Glutamatergic neuron (in vitro differentiated cells): Measurements from ENCODE around the gene CD151. TPM values are rescaled to one million over a fixed set of nuclear protein-coding genes. Genes with fewer than 3 reads are reported as not detected.
A peak's percentile ranks its signal among the peaks of the same experiment; 100 is the strongest.

Source experiments
- DNase-seq: peaks from one replicate; pipeline ENCODE4 v3.0.0; 2022
- H3K27ac Mint-ChIP-seq: one replicate; pipeline ENCODE4 v1.8.0; 2020; ENCODE audit warnings: mild to moderate bottlenecking, mixed read lengths, inconsistent platforms; ENCODE audit not compliant: unreplicated experiment
- H3K27me3 Mint-ChIP-seq: one replicate; pipeline ENCODE4 v1.8.0; 2020; ENCODE audit warnings: mild to moderate bottlenecking, moderate library complexity, mixed read lengths, inconsistent platforms; ENCODE audit not compliant: unreplicated experiment
- H3K36me3 Mint-ChIP-seq: one replicate; pipeline ENCODE4 v1.8.0; 2020; ENCODE audit warnings: mild to moderate bottlenecking, mixed read lengths, inconsistent platforms; ENCODE audit not compliant: unreplicated experiment
- H3K4me1 Mint-ChIP-seq: one replicate; pipeline ENCODE4 v1.8.0; 2020; ENCODE audit warnings: mild to moderate bottlenecking, low read depth, mixed read lengths, inconsistent platforms; ENCODE audit not compliant: unreplicated experiment
- H3K4me3 Mint-ChIP-seq: one replicate; pipeline ENCODE4 v1.8.0; 2020; ENCODE audit warnings: mild to moderate bottlenecking, mixed read lengths, inconsistent platforms; ENCODE audit not compliant: unreplicated experiment
- H3K9me3 Mint-ChIP-seq: one replicate; pipeline ENCODE4 v1.8.0; 2020; ENCODE audit warnings: mild to moderate bottlenecking, moderate library complexity, mixed read lengths, inconsistent platforms; ENCODE audit not compliant: unreplicated experiment
- CTCF ChIP-seq: fragments of 200-600 bp; sonication (generic); IDR thresholded peaks from one replicate; pipeline ENCODE4 v1.5.0; 2021; ENCODE audit not compliant: partially characterized antibody, unreplicated experiment
- total RNA-seq: library from RNA; stranded (reverse); fragmentation: NEBNext Ultra II Directional; extraction: Animal tissue kit (Norgen Biotek cat#: 25700); gene quantifications from one replicate; pipeline ENCODE4 v1.2.1, GENCODE V29; 2021; ENCODE audit not compliant: unreplicated experiment

The CD151 gene
- total RNA-seq, 1 donor from 2014 or later = 346 TPM

DNA sequence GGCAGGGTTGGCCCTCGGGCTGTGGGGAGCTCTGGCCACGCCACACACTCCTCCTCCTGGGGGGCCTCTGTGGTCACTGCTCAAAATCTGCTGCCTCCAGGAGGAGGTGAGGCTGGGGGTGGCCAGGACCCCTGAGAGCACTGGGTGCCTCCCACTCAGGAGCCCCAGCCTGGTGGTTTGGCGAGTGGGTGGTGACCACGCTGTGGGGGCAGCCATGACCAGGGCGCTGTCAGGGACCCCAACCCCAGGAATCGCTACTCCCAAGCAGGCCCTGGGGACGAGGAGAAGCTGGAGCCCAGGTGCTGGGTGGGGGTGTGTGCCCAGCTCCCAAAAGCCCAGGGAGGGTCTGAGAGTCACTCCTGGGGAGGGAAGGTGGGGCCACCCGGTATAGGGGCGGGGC lies 40.0 kb downstream of the CD151 start:
- H3K36me3 Mint-ChIP-seq = no peaks in the 10 kb centered on the region
- no peak overlapping the region for H3K27ac Mint-ChIP-seq
- H3K4me1 Mint-ChIP-seq = peaks cover 6% of the 10 kb centered on the region
- H3K4me3 Mint-ChIP-seq = no peak overlapping the region
- H3K9me3 Mint-ChIP-seq = peaks cover 2% of the 10 kb centered on the region
- DNase-seq = no peak
- TF ChIP-seq CTCF = no peak
- peaks cover 12% of the 10 kb centered on the region for H3K27me3 Mint-ChIP-seq

DNA sequence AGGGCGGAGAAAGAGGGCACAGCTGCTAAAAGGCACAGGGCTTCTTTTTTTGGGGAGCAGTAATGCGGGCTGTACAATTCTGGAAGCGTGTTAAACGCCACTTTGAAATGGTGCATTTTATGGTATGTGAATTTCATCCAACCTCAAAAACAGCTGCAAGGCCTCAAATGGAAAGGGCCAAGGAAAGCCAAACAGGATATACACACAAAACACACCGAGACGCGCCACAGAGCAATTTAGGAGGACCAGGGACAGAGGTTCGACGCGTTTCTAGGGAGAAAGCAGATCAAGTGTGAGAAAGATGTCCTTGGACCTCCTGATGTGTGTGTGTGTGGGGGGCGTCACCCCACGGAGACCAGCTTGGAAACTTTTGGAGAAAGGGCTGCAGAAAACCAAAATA lies 41.0 kb downstream of the CD151 start:
- no peak for DNase-seq
- Mint-ChIP-seq H3K36me3 (no peaks in the 10 kb centered on the region), H3K4me3 (no peak overlapping the region), H3K27ac (peak overlapping the region; percentile 72), H3K27me3 (peaks cover 11% of the 10 kb centered on the region), H3K4me1 (peaks cover 6% of the 10 kb centered on the region), H3K9me3 (no peaks in the 10 kb centered on the region)
- no peak for TF ChIP-seq CTCF

- Mint-ChIP-seq H3K27ac (no peak overlapping the region), H3K9me3 (peaks cover 4% of the 10 kb centered on the region), H3K27me3 (peaks cover 8% of the 10 kb centered on the region), H3K36me3 (no peaks in the 10 kb centered on the region), H3K4me3 (no peak overlapping the region), H3K4me1 (peaks cover 6% of the 10 kb centered on the region)
- no peak for DNase-seq
- no peak for TF ChIP-seq CTCF
These were observed 42.5 kb downstream of the CD151 start for GRCh38 chr11:875203-875602.

DNA sequence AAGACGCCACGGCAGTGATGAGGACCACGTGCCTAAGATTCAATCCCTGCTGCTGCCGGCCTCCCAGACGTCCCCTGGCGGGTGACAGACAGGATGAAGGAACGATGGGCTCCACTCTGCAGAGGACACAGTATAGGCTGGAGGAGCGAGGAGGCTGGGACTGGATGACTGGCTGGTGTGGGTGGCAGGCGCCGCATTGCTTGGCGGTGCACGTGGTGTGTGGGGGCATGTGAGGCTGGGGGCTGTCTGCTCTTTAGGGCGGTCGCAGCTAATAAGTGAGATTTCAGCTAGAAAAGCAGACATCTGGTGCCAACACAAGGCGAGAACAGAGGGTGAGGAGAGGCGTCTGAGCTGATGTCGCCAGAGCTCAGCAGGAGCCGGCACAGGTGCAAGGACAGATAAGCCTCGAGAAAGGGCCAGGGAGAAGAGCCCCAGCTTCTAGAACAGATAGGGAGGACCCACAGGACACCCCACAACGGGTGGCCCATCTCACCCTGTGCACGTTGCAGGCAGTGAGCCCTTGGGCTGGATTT lies 43.1 kb downstream of the CD151 start:
- no peak for DNase-seq
- Mint-ChIP-seq H3K27me3 (peaks cover 7% of the 10 kb centered on the region), H3K9me3 (peaks cover 4% of the 10 kb centered on the region), H3K4me3 (peak overlapping the region; percentile 61), H3K36me3 (no peaks in the 10 kb centered on the region), H3K27ac (peak overlapping the region; percentile 62), H3K4me1 (peaks cover 6% of the 10 kb centered on the region)
- TF ChIP-seq CTCF = no peak

- TF ChIP-seq CTCF = no peak
- H3K9me3 Mint-ChIP-seq = peaks cover 4% of the 10 kb centered on the region
- peaks cover 6% of the 10 kb centered on the region for H3K4me1 Mint-ChIP-seq
- no peak overlapping the region for H3K4me3 Mint-ChIP-seq
- DNase-seq = peak; percentile 40
- peaks cover 7% of the 10 kb centered on the region for H3K27me3 Mint-ChIP-seq
- H3K36me3 Mint-ChIP-seq = no peaks in the 10 kb centered on the region
- H3K27ac Mint-ChIP-seq = no peak overlapping the region
These were observed 43.8 kb downstream of the CD151 start for GRCh38 chr11:876545-876944.
